H1 (cell line): Measurements from ENCODE around the gene ARPC2.

Experiments
- CEBPB ChIP-seq: IDR thresholded peaks from 2 replicates; pipeline ENCODE4 v1.6.1; 2012; ENCODE audit warnings: low read depth, low read length
- CHD1 ChIP-seq: IDR thresholded peaks from 2 replicates; pipeline ENCODE4 v1.6.1; 2012; ENCODE audit warnings: low read depth, low read length, improper control_type of control experiment
- EZH2 ChIP-seq: fragments of 200-600 bp; sonication (generic); IDR thresholded peaks from 2 replicates; pipeline ENCODE4 v1.7.1; 2012; ENCODE audit warnings: low read depth, mild to moderate bottlenecking, moderate library complexity, low read length, inconsistent platforms; ENCODE audit not compliant: severe bottlenecking
- FOSL1 ChIP-seq: IDR thresholded peaks from 2 replicates; pipeline ENCODE4 v1.6.1; 2011; ENCODE audit warnings: mild to moderate bottlenecking, low read depth, low read length, moderate library complexity; ENCODE audit not compliant: insufficient read depth
- NRF1 ChIP-seq: IDR thresholded peaks from 2 replicates; pipeline ENCODE4 v1.6.1; 2011; ENCODE audit warnings: mild to moderate bottlenecking, low read depth, low read length, improper control_type of control experiment
- POLR2A ChIP-seq, 2 experiments: IDR thresholded peaks; 1 replicate in 1 of 2; 2 replicates in 1 of 2; pipeline ENCODE4 v1.6.1; 2011; ENCODE audit warnings: low read depth in 2 of 2, low read length in 2 of 2, mild to moderate bottlenecking in 2 of 2; ENCODE audit errors: control extremely low read depth in 1 of 2
- POLR2AphosphoS5 ChIP-seq: IDR thresholded peaks from 2 replicates; pipeline ENCODE4 v1.6.1; 2011; ENCODE audit warnings: low read depth, low read length
- SIN3A ChIP-seq, 2 experiments: IDR thresholded peaks in 1 of 2; conservative IDR thresholded peaks in 1 of 2; 2 replicates each; pipeline ENCODE4 v1.6.1; 2011 to 2012; ENCODE audit warnings: low read length in 2 of 2, improper control_type of control experiment in 1 of 2, low read depth in 1 of 2, mild to moderate bottlenecking in 1 of 2
- SIX5 ChIP-seq: IDR thresholded peaks from 2 replicates; pipeline ENCODE4 v1.6.1; 2011; ENCODE audit warnings: mild to moderate bottlenecking, low read depth, low read length
- SP1 ChIP-seq: IDR thresholded peaks from 2 replicates; pipeline ENCODE4 v1.6.1; 2011; ENCODE audit warnings: low read depth, low read length
- SRF ChIP-seq: IDR thresholded peaks from 2 replicates; pipeline ENCODE4 v1.6.1; 2011; ENCODE audit warnings: mild to moderate bottlenecking, low read depth, low read length, moderate library complexity
- TAF7 ChIP-seq: optimal IDR thresholded peaks from 2 replicates; pipeline ENCODE3; 2011; ENCODE audit warnings: low read depth, mild to moderate bottlenecking, inconsistent platforms, low read length, moderate library complexity, borderline replicate concordance
- TF ChIP-seq, protein P1 (sequence below), 3 experiments: IDR thresholded peaks; 1 replicate in 2 of 3; 2 replicates in 1 of 3; pipeline versions ENCODE4 v1.5.1 to v1.6.1; 2011; ENCODE audit warnings: low read length in 3 of 3, mild to moderate bottlenecking in 3 of 3, inconsistent platforms in 2 of 3, low read depth in 1 of 3, moderate library complexity in 1 of 3; ENCODE audit not compliant: insufficient read depth in 1 of 3; ENCODE audit errors: control extremely low read depth in 1 of 3
- TF ChIP-seq, protein P2 (sequence below): IDR thresholded peaks from 2 replicates; pipeline ENCODE4 v1.6.1; 2011; ENCODE audit warnings: low read depth, mild to moderate bottlenecking, low read length; ENCODE audit not compliant: insufficient read depth

- TF ChIP-seq, protein P1, sequence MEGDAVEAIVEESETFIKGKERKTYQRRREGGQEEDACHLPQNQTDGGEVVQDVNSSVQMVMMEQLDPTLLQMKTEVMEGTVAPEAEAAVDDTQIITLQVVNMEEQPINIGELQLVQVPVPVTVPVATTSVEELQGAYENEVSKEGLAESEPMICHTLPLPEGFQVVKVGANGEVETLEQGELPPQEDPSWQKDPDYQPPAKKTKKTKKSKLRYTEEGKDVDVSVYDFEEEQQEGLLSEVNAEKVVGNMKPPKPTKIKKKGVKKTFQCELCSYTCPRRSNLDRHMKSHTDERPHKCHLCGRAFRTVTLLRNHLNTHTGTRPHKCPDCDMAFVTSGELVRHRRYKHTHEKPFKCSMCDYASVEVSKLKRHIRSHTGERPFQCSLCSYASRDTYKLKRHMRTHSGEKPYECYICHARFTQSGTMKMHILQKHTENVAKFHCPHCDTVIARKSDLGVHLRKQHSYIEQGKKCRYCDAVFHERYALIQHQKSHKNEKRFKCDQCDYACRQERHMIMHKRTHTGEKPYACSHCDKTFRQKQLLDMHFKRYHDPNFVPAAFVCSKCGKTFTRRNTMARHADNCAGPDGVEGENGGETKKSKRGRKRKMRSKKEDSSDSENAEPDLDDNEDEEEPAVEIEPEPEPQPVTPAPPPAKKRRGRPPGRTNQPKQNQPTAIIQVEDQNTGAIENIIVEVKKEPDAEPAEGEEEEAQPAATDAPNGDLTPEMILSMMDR (IDR thresholded peaks at IDR 0.05; ENCODE audit: control extremely low read depth in 1 of 3, insufficient read depth in 1 of 3, low read depth in 1 of 3, low read length in 3 of 3) = no peak
- TF ChIP-seq, protein P2, sequence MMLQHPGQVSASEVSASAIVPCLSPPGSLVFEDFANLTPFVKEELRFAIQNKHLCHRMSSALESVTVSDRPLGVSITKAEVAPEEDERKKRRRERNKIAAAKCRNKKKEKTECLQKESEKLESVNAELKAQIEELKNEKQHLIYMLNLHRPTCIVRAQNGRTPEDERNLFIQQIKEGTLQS = no peak
- TF ChIP-seq EZH2 (no peak), POLR2AphosphoS5 (no peak), SIX5 (no peak), NRF1 (no peak), POLR2A (IDR thresholded peaks at IDR 0.05; ENCODE audit: control extremely low read depth in 1 of 2, low read depth in 2 of 2, low read length in 2 of 2) (no peak), CEBPB (no peak), FOSL1 (no peak), SP1 (no peak), CHD1 (no peak), SIN3A (conservative IDR thresholded peaks at IDR 0.05 in 1 of 2, IDR thresholded peaks at IDR 0.05 in 1 of 2; ENCODE audit: low read depth in 1 of 2, low read length in 2 of 2) (no peak), TAF7 (no peak), SRF (no peak)
These were observed 2.9 kb downstream of the ARPC2 start for GRCh38 chr2:218219934-218220333.
